ENCODE measurements around the gene TSPAN4.

TSPAN4 gene

GRCh38 chr11:834371-835316, 8.0 kb upstream of the TSPAN4 start:
- peak overlapping the region; percentile 74 for H3K4me3 ChIP-seq (ENCODE audit: low read depth, low read length)
- TF ChIP-seq CTCF (IDR thresholded peaks at IDR 0.05; ENCODE audit: low read depth, low read length), result no peak

GRCh38 chr11:836274-836673, 6.4 kb upstream of the TSPAN4 start:
- no peak overlapping the region for H3K4me3 ChIP-seq (ENCODE audit: low read depth, low read length)
- TF ChIP-seq CTCF (IDR thresholded peaks at IDR 0.05; ENCODE audit: low read depth, low read length), result no peak

GRCh38 chr11:836700-837099, 6.0 kb upstream of the TSPAN4 start:
- H3K4me3 ChIP-seq (ENCODE audit: low read depth, low read length), result no peak overlapping the region
- TF ChIP-seq CTCF (IDR thresholded peaks at IDR 0.05; ENCODE audit: low read depth, low read length), result no peak

GRCh38 chr11:837189-837989, 5.3 kb upstream of the TSPAN4 start:
- no peak overlapping the region for H3K4me3 ChIP-seq (ENCODE audit: low read depth, low read length)
- no peak for TF ChIP-seq CTCF (IDR thresholded peaks at IDR 0.05; ENCODE audit: low read depth, low read length)

- TF ChIP-seq CTCF (IDR thresholded peaks at IDR 0.05; ENCODE audit: low read depth, low read length), result no peak
Measured at GRCh38 chr11:837990-838307, 4.7 kb upstream of the TSPAN4 start.

GRCh38 chr11:838441-839279, 4.0 kb upstream of the TSPAN4 start:
- no peak for TF ChIP-seq CTCF (IDR thresholded peaks at IDR 0.05; ENCODE audit: low read depth, low read length)
- no peak overlapping the region for H3K4me3 ChIP-seq (ENCODE audit: low read depth, low read length)

More at GRCh38 chr11:837990-838307, 4.7 kb upstream of the TSPAN4 start:
- no peak overlapping the region for H3K4me3 ChIP-seq (ENCODE audit: low read depth, low read length)

All from WI38 (cell line).